Lung (tissue), 12 donors: Measurements from ENCODE around the gene ZMAT5. TPM values are rescaled to one million over a fixed set of nuclear protein-coding genes. Genes with fewer than 3 reads are reported as not detected.

ENCODE experiments used
- ATAC-seq: fragments of 200-7000 bp; cut with Tn5 transposase; one replicate; pipeline ENCODE4 v1.9.1; 2020; ENCODE audit warnings: moderate number of reproducible peaks; ENCODE audit not compliant: insufficient read depth, low FRiP score
- DNase-seq, 3 donors: peaks; one replicate each; pipeline ENCODE4 v3.0.0-alpha.2; 2013 to 2017
- H3K27ac ChIP-seq, 2 donors: one replicate each; pipeline ENCODE4 v1.5.1; 2013; ENCODE audit warnings: mild to moderate bottlenecking in 2 of 2, moderate library complexity in 2 of 2, control low read depth in 1 of 2, inconsistent platforms in 1 of 2, low read depth in 1 of 2, low read length in 1 of 2
- H3K27me3 ChIP-seq, 3 donors: one replicate each; pipeline ENCODE4 v1.5.1; 2013; ENCODE audit warnings: low read length in 2 of 3; ENCODE audit not compliant: control insufficient read depth in 3 of 3, insufficient read depth in 3 of 3
- H3K36me3 ChIP-seq, 4 donors: one replicate each; pipeline ENCODE4 v1.5.1; 2013; ENCODE audit warnings: low read length in 4 of 4, mild to moderate bottlenecking in 1 of 4, moderate library complexity in 1 of 4; ENCODE audit not compliant: control insufficient read depth in 4 of 4, insufficient read depth in 4 of 4
- H3K4me1 ChIP-seq, 5 donors: one replicate each; pipeline ENCODE4 v1.5.1; 2013; ENCODE audit warnings: low read length in 5 of 5, mild to moderate bottlenecking in 2 of 5, moderate library complexity in 1 of 5; ENCODE audit not compliant: control insufficient read depth in 5 of 5, insufficient read depth in 5 of 5
- H3K4me3 ChIP-seq: one replicate; pipeline ENCODE4 v1.5.1; 2013; ENCODE audit warnings: mild to moderate bottlenecking, control low read depth, moderate library complexity
- H3K9ac ChIP-seq, 2 donors: one replicate each; pipeline ENCODE4 v1.5.1; 2013; ENCODE audit warnings: low read length in 2 of 2, control low read depth in 1 of 2; ENCODE audit not compliant: insufficient read depth in 1 of 2
- H3K9me3 ChIP-seq, 4 donors: one replicate each; pipeline ENCODE4 v1.5.1; 2013; ENCODE audit warnings: low read length in 3 of 4, mild to moderate bottlenecking in 1 of 4, moderate library complexity in 1 of 4; ENCODE audit not compliant: control insufficient read depth in 4 of 4, insufficient read depth in 3 of 4
- CTCF ChIP-seq: IDR thresholded peaks from 2 replicates; pipeline ENCODE4 v1.5.1; 2012; ENCODE audit warnings: mild to moderate bottlenecking; ENCODE audit errors: control extremely low read depth, extremely low read depth
- WGBS, 2 donors: extraction: QIAGEN DNeasy Blood & Tissue Kit; methylation state at CpG; one replicate each; pipeline ENCODE4 v1.1.7; 2013; 5-methylcytosine and 5-hydroxymethylcytosine counted together
- polyA plus RNA-seq, 2 donors: library from polyadenylated mRNA; stranded (reverse); fragments of 200-250 nt; gene quantifications; one replicate each; pipeline ENCODE4 v1.2.1, GENCODE V29; 2013
- total RNA-seq, 2 donors: library from RNA; depleted of rRNA in 1 of 2; stranded (reverse); fragments of >200 nt in 1 of 2; gene quantifications; one replicate each; pipeline ENCODE4 v1.2.1, GENCODE V29; 2014 to 2021
- donor health status: control.
- donor health status: control.
- donor health status: Bipolar disorder and iron deficiency.
- donor health status: healthy.
- donor health status: DM: yes; HTN: yes; CAD: no.

Gene ZMAT5
- total and polyA plus RNA-seq, 4 donors, result 11.2 to 32.5 (median 25.4) TPM

GRCh38 chr22:29700206-29700899 is 66.5 kb downstream of the ZMAT5 start:
- Histone ChIP-seq H3K4me1 (peaks cover 0 to 55% (median 13%) of the 10 kb centered on the region in 5 donors), H3K4me3 (no peak overlapping the region), H3K9me3 (peaks cover 0 to 2% (median 0%) of the 10 kb centered on the region in 4 donors), H3K27me3 (no peaks in the 10 kb centered on the region), H3K36me3 (peaks cover 0 to 11% (median 2%) of the 10 kb centered on the region in 4 donors), H3K27ac (no peak overlapping the region), H3K9ac (no peak overlapping the region)
- WGBS, 2 donors, result 65 to 79% methylated on average over 19 of the region's 19 CpGs
- no peak for DNase-seq
- no peak for ATAC-seq
- no peak for TF ChIP-seq CTCF

- TF ChIP-seq CTCF, result no peak
- Histone ChIP-seq H3K27me3 (no peaks in the 10 kb centered on the region), H3K9me3 (peaks cover 0 to 2% (median 0%) of the 10 kb centered on the region in 4 donors), H3K27ac (no peak overlapping the region), H3K4me3 (no peak overlapping the region), H3K9ac (no peak overlapping the region), H3K4me1 (peaks cover 0 to 34% (median 8%) of the 10 kb centered on the region in 5 donors), H3K36me3 (peaks cover 0 to 25% (median 7%) of the 10 kb centered on the region in 4 donors)
- DNase-seq, result no peak
- 80 to 87% methylated on average over 16 of the region's 16 CpGs for WGBS, 2 donors
- no peak for ATAC-seq
These were observed 68.8 kb downstream of the ZMAT5 start for GRCh38 chr22:29697853-29698598.

- WGBS, 2 donors, result 96% methylated on average over 33 of the region's 33 CpGs
- no peak for ATAC-seq
- TF ChIP-seq CTCF, result no peak
These were observed 71.5 kb downstream of the ZMAT5 start for GRCh38 chr22:29695129-29695926.

More at GRCh38 chr22:29695129-29695926, 71.5 kb downstream of the ZMAT5 start:
- no peak overlapping the region for H3K4me3 ChIP-seq
- no peaks in the 10 kb centered on the region for H3K27me3 ChIP-seq
- H3K4me1 ChIP-seq, result peaks cover 0 to 14% (median 5%) of the 10 kb centered on the region in 5 donors
- H3K27ac ChIP-seq, result no peak overlapping the region
- H3K9me3 ChIP-seq, result peaks cover 0 to 2% (median 0%) of the 10 kb centered on the region in 4 donors
- H3K36me3 ChIP-seq, result peaks cover 0 to 33% (median 7%) of the 10 kb centered on the region in 4 donors
- no peak for DNase-seq
- H3K9ac ChIP-seq, result no peak overlapping the region
